NCI-H187 treated with DMSO at 0.1 percent for 48 hours (cell line): ENCODE measurements around the gene PRPF40A.

Source experiments
- DNase-seq: peaks from one replicate; lab custom pipeline; 2025; lab: John Stamatoyannopoulos, UW

Gene PRPF40A

DNA sequence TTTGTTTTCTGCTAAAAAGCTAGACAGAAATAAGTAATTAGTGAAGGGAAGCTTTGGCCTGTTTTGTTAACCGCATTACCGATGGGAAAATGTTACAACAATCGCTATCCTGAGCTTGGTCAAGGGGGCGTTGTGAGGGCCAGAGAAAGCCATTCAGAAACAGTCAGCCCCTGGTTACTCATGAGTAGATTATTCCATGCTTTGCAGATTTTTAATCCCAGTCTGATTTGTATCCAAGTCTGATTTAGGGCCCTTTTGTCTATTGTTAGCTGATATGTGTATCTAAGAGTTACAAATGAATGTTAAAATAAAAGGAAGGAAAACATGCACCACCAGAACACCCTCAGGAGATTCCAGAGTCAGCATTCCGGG lies 99.1 kb downstream of the PRPF40A start:
- no peak for DNase-seq

DNA sequence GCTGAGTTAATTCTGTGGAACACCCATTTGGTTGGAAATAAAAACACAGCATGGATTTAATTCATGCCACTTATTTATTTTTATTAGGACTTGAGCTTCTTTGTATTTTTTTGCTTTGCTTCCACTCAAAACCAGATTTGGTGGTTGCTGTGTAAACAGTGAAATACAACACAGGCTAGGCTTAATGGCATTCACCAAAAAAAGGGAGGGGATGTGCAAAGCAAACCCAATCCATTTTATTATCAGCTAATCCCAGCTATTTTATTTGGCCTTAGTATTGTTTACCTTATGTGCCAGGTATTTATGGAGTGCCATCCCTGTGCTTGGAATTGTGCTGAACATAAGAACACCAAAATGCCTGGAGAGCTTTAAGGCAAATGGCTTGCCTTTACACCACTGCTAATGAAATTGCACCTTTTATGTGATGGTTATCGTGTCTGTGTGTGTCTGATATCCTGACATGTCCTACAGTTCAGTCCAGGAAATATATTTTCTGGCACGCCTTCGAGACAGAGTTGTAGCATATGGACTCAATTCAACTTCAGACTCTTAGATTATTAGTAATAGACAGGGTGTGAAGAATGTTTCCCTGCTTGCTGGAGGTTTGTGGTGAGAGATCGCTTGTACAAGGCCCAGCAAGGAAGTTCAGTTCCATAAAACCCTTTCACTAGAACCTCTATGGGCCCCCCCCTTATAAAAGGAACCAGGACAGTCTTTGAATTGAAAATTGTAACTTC lies 99.6 kb downstream of the PRPF40A start:
- DNase-seq = no peak

DNA sequence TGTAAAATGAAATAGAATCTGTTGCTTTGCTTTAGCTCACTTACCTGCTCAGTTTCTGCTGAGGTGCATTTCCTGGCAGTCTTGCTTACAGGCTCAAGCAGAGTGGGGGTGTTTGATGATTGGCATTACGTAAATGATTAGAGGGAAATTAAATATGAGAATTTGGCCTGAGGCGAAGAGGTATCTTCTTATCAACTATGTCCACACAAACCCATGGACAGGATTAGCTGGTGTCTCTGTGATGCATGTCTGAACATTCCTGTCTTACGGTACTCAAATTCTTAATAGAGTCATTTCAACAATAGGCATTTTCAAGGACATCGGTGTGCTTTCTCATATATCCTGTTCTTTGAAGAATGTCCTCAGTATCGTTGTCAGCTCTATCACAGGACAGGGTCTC lies 102.1 kb downstream of the PRPF40A start:
- no peak for DNase-seq

DNA sequence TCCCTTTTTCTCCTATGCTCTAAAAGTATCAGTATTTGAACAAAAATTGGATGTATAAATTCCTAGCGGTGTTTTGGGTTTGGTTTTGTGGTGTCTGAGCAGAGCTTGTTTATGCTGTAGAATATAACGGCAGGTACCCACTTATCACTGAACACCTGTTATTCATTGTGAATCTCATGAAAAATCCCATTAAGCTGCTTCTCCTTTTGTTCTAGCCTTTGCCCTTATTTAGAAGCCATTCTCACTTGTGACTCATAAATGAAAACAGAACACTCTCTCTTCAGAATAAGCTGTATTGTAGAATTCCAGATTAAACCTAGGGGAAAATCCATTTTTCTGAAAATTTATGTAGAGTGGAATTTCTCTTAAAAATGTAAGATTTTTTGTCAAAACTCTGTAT lies 104.0 kb downstream of the PRPF40A start:
- no peak for DNase-seq

DNA sequence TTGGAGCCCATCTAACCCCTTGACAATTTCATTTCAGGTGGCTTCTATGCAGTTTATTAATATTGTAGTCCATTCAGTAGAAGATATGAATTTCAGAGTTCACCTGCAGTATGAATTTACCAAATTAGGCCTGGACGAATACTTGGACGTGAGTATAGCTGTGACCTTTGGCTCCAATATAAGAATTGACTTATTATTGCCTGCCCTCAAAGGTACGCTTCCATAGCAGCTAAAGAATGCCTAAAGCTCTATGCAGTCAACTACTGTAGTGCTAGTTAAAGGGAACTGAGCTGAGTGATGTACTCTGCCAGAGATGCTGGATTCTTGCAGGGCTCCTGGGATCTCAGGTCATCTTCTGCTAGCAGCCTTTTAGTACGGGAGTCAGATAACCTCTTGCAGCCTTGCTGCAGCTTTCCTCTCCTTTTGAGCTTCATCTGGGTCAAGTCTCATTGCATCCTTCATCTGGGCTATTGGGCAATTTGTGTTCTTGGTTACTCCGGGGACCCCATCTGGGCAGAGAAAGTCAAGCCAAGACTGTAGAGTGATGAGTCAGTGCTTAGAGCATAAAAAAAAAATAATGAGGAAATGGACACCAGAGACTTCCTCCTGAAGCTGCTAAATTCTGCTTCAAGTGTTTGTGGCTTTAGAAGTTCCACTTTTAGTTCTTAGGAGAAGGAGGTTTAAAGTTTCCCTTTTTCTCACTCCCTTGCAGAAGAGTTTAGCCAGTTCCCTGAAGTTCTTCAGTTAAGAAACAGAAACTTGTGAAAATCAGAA lies 105.6 kb downstream of the PRPF40A start:
- no peak for DNase-seq

DNA sequence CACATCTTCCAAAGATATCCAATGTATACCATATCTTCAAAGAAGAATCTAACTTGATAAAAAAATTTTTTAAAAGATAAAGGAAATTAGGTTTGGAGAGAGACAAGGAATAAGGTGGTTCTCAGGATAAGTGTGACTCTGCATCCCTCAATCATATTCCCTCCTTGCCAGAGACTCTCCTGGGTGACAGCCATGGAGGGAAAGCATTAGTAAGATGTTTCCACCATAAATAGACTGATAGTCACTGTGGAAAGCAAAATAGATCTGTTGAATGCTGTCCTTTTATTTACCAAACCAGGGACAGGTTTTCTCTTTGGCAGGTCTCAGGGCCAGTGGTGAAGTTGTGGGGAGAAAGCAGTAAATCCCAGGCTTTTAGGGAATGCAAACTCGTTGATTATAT lies 107.6 kb downstream of the PRPF40A start:
- DNase-seq = no peak

DNA sequence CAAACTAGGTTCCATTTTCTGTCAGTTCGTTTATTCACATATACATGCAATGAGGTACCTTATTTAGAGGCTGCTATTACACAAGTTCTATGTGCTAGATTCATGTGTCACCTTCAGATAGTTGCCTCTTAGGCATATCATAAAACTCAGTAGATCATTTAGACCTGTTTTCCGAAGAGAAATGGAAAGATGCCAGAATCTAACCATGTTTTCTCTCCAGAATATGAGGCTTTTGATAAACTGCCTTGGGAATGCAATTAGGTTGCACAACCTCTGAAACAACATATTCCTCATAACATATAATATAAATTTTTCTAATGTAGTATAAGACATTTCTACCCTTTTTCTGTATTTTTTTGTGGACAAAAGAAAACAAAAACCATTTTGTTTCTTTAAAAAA lies 108.1 kb downstream of the PRPF40A start:
- DNase-seq = no peak

DNA sequence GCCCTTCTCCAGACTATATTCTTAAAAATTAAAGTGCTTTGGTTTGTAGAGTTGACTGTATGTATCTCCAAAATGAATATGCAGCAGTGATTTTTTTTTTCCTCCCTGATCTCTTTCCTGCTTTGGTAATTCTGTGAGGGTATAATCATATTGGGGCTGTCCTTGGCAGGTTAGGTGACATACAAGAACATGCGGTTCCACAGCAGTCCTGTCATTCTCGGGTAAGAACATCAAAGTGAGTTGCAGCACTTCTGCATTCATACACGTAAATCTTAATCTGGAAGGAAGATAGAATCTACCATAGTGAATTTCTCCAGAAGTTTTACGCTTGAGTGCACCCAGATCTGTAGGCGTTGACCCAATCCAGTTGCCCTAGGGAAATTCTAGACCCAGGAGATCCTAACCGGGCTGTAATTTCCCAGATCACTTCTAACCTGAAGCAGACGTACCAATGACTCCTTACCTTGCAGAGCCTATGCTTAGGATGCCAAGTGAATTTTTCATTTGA lies 109.4 kb downstream of the PRPF40A start:
- no peak for DNase-seq

DNA sequence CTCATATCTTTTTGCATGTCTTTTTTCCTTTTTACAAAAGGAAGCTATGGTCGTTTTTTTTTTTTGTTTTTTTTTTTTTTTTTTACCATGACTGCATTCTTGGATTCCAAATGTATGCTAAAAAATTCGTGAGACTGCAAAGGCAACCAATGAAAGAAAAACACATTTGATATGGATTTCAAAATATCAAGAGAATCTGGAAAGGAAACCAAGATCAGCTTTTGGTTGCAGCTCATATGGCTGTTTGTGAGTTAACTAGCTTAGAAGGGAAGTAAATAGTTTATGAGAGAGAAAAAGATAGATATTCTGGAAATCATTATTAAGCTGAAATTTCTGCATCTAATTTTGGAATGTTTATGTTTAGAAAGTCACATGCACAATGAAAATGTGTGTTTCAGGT lies 110.3 kb downstream of the PRPF40A start:
- no peak for DNase-seq

DNA sequence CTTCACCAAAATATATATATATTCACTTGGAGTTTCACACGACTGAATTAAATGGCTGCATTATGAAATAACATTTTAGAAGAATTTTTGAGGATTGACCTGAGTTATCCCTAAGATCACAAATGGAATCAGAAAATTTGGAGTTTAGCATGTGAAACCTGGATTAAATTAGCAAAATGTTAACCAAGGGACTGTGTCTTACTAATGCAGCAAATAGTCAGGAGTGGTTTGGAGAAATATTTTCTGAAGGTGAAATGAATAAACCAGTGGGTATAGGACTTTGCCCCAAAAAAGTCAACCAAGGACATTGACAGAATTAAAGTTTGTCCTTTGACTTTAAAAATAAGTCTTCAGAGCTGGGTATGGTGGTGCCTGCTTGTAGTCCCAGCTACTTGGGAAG lies 111.2 kb downstream of the PRPF40A start:
- no peak for DNase-seq

DNA sequence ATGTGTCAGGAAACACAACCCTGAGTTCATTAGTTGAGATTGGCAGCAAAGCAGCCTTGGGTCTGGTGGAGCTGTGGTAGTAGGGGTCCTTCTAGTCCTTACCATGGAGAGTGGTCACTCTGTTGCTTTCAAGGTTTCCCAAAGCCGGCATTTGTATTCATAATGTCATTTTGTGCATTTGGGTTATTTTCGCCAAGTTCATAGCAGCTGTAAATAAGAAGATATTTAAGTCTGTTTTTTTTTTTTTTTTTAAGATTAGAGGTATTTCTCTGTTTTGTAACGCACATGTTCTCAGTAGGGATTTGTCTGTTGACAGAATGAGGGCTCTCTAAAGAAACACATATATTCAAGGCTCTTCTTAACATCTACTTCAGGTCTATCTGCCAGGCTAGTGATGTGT lies 114.1 kb downstream of the PRPF40A start:
- DNase-seq = no peak

DNA sequence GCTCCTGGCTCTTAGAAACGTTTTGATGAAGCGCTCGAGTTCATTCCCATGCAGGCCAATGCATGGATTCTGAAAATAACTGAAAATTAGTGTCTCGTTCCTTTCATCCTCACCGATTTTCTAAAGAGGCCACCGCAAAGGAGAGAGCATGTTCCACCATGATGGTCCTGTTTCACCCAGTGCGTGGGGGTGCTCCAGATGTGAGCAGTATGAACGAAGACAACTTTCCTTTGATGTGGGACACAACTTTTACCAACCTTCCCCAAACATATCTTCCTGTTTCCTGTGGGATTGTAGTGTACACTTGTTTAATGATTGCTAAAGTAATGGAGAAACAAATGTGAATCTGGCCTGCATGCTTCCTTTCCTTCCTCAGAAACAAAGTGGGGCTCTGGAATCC lies 114.5 kb downstream of the PRPF40A start:
- DNase-seq = no peak
